NCI-H460 (cell line): Measurements from ENCODE around the gene CCDC57. TPM values are rescaled to one million over a fixed set of nuclear protein-coding genes. Genes with fewer than 3 reads are reported as not detected.
"Not testable (repeated sequence)": the region's sequence is repeated elsewhere in the genome, so short reads cannot be mapped to it uniquely, and the experiment has no call there.

Experiments
- DNase-seq: peaks from one replicate; pipeline ENCODE4 v3.0.0-alpha.2; 2016; ENCODE audit warnings: low read depth; ENCODE audit errors: extremely low read depth
- polyA plus RNA-seq: library from polyadenylated mRNA; depleted of rRNA; stranded (reverse); fragments of >200 nt; gene quantifications from 2 replicates; pipeline ENCODE4 v1.2.3, GENCODE V29; 2014; cell fraction: nucleus; rRNA removed
- total RNA-seq: library from RNA; depleted of rRNA; stranded (reverse); fragments of >200 nt; shearing (Covaris generic); gene quantifications from 2 replicates; pipeline ENCODE4 v1.2.3, GENCODE V29; 2014; rRNA removed

Gene CCDC57
- 21.2 and 21.3 TPM in 2 replicates for total RNA-seq
- 96.6 and 103 TPM in 2 replicates for polyA plus RNA-seq

GRCh38 chr17:82212331-82213250 is at the start of gene CCDC57:
CCDC57 (minus strand) TSS chr17:82212842; CDS start chr17:82201944, 10,898 bp downstream.
- DNase-seq, result no peak

- DNase-seq, result no peak
Measured at GRCh38 chr17:82262344-82262743, 49.7 kb upstream of the CCDC57 start.

GRCh38 chr17:82259972-82260961 is 47.6 kb upstream of the CCDC57 start:
- not testable (repeated sequence) for DNase-seq

- no peak for DNase-seq
Measured at GRCh38 chr17:82258555-82258954, 45.9 kb upstream of the CCDC57 start.

GRCh38 chr17:82257473-82257872 is 44.8 kb upstream of the CCDC57 start:
- DNase-seq, result no peak

- DNase-seq, result no peak
Measured at GRCh38 chr17:82256242-82256885, 43.7 kb upstream of the CCDC57 start.

- DNase-seq, result no peak
Measured at GRCh38 chr17:82255402-82255972, 42.8 kb upstream of the CCDC57 start.

- not testable (repeated sequence) for DNase-seq
Measured at GRCh38 chr17:82254746-82255145, 42.1 kb upstream of the CCDC57 start.

- DNase-seq, result not testable (repeated sequence)
Measured at GRCh38 chr17:82254096-82254495, 41.5 kb upstream of the CCDC57 start.

GRCh38 chr17:82253179-82253544 is 40.5 kb upstream of the CCDC57 start:
- DNase-seq, result no peak

GRCh38 chr17:82252511-82253178 is 40.0 kb upstream of the CCDC57 start:
- no peak for DNase-seq

- no peak for DNase-seq
Measured at GRCh38 chr17:82250868-82251500, 38.3 kb upstream of the CCDC57 start.

GRCh38 chr17:82249896-82250581 is 37.4 kb upstream of the CCDC57 start:
- DNase-seq, result no peak

GRCh38 chr17:82248815-82249674 is 36.4 kb upstream of the CCDC57 start:
- no peak for DNase-seq

GRCh38 chr17:82247856-82248671 is 35.4 kb upstream of the CCDC57 start:
- DNase-seq, result no peak

GRCh38 chr17:82247182-82247823 is 34.7 kb upstream of the CCDC57 start:
- no peak for DNase-seq
